ENCODE data around the gene FNBP1L.

The FNBP1L gene

GRCh38 chr1:93447481-93448291 lies at the start of gene FNBP1L:
TSS of gene FNBP1L (plus strand) at chr1:93448118. CDS start at chr1:93448282, 164 bp downstream.
- DNase-seq, result peak; percentile 66 to 67

DNA sequence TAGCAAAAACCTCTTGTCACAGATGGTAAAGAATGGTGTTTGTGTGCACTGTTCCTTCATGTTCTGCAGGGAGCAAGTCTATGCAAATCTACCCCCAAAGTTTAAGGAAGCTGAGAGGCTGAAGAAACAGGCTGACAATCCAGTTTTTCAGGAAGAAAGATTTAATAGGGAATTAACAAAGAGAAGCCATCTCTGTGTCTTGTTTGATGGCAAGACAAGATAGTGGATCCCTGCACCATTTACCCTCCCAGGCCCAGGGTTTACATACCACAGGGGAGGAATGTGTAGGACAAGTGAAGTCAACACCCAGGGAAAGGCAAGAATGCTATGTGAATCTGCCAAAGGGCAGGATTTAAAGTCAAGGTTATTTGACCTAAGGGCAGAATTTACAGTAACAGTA lies 48.1 kb upstream of the FNBP1L start:
- DNase-seq, result no peak

- no peak for DNase-seq
These were observed 39.7 kb upstream of the FNBP1L start for GRCh38 chr1:93408203-93408602.

DNA sequence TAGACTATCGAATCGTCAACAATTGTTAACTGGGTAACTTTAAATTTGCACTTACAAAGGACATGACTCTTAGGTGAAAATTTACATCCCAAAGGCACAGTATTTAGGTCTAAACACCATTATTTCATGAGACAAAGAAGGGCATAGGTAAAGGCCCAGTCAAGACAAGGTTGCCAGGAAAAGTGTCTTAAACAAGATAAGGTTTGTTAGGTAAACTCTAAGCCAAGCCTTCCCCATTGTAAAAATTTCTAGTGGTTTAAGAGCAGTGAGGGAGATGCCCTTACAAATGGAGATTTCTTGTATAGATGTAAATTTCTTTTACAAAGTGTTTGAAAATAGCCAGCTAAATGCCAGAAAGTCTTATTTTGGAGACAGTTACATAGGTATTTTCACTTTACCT lies 36.9 kb upstream of the FNBP1L start:
- DNase-seq, result no peak

- no peak for DNase-seq
These were observed 33.2 kb upstream of the FNBP1L start for GRCh38 chr1:93414749-93415148.

- no peak for DNase-seq
These were observed 32.6 kb upstream of the FNBP1L start for GRCh38 chr1:93415296-93415695.

- no peak for DNase-seq
These were observed 31.7 kb upstream of the FNBP1L start for GRCh38 chr1:93416183-93416582.

GRCh38 chr1:93419344-93419743 lies 28.6 kb upstream of the FNBP1L start:
- no peak for DNase-seq

DNA sequence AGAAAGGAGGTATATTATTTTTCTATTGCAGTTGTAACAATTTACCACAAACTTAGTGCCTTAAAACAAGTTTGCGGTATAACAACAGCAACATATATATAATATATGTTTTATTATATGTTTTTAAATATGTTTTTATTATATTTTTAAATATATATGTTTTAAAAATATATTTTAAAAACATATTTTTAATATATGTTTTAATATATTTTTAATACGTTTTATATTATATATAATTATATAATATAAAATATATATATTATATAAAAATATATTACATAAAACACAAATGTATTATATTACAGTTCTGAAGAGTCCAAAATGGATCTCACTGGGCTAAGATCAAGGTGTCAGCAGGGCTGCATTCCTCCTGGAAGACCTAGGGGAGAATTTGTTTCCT lies 27.5 kb upstream of the FNBP1L start:
- DNase-seq, result no peak

DNA sequence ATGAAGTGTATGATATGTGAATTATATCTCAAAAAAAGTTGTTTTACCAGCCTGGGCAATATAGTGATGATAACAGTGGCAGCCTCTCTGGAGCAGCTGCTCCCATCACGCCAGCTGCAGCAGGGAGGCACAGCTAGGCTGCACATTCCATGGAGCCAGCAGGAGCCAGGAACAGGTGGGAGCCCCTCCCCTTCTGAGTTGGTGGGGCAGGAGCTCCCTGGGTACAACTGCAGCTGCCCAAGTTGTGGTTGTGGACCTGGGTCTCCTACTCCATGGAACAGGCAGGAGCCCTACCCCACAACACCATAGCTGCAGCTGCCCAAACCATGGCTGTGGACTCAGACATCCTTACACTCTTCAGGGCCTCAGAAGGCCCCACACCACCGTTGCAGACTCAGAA lies 21.7 kb upstream of the FNBP1L start:
- no peak for DNase-seq

GRCh38 chr1:93427656-93428055 lies 20.3 kb upstream of the FNBP1L start:
- no peak for DNase-seq

- no peak for DNase-seq
These were observed 14.4 kb upstream of the FNBP1L start for GRCh38 chr1:93433407-93433961.

GRCh38 chr1:93434088-93434487 lies 13.8 kb upstream of the FNBP1L start:
- DNase-seq, result no peak

- no peak for DNase-seq
These were observed 12.9 kb upstream of the FNBP1L start for GRCh38 chr1:93434987-93435386.

DNA sequence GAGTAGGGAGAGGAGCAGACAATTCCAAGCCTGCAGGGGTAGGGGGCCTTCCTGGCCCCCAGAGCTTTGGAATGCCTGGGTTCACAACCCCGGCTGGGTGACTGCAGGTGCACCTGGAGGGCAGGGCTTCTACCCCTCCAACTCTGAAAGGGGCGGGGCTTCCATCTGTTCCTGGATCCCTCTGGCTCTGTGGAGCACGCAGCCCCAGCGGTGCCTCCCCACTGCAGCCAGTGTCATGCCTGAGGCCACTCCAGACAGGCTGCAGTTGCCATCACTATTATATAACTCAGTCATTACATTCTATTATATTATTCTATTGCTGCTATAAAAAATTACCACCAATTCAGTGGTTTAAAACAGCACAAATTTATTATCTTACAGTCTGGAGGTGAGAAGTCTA lies 12.5 kb upstream of the FNBP1L start:
- DNase-seq, result no peak

DNA sequence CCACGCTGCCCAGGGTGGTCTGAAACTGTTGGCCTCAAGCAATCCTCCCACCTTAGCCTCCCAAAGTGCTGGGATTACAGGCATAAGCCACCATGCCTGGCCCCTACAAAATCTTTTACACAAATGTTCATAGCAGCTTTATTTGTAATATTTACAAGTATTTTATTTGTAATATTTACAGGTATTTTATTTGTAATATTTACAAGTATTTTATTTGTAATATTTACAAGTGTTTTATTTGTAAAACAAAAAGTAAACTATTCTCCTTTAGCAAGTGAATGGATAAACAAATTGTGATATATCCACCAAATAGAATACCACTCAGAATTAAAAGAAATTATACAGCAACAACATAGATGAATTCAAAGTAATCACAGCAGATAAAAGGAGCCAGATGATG lies 11.4 kb upstream of the FNBP1L start:
- DNase-seq, result no peak

GRCh38 chr1:93437976-93438605 lies 9.8 kb upstream of the FNBP1L start:
- no peak for DNase-seq

DNA sequence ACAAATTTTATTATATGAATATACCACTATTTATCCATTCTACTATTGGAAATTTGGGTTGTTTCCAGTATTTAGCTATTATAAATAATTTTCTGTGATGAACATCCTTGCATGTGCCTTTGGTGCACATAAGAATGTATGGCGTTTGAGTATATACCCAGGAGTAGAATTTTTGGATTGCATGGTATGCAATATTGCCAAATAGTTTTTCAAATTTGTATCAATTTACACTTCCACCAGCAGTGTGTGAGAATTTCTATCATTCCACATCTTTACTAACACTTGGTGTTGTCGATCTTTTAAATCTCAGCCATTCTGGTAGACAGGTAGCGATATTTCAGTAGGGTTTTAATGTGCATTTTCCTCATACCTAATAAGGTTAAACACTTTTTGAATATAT lies 9.2 kb upstream of the FNBP1L start:
- DNase-seq, result no peak

- no peak for DNase-seq
These were observed 7.6 kb upstream of the FNBP1L start for GRCh38 chr1:93440272-93440671.

DNA sequence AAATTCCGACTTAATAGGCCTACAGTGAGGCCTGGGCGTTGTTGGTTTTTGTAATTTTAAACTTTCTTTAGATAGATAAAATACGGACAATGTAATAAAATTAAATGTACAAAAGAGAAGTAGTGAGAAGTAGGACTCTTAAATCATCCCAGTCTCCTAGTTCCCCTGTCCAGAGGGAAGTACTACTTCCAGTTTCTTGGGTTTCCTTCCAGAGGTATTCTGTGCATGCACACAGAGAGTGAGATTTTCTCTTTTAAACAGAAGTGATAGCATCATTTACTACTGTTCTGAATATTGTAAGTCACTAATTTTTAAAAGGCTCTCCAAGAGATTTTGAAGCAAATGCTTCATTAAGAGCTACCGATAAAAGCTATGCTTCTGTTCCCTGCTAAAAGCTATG lies 7.2 kb upstream of the FNBP1L start:
- DNase-seq, result no peak

DNA sequence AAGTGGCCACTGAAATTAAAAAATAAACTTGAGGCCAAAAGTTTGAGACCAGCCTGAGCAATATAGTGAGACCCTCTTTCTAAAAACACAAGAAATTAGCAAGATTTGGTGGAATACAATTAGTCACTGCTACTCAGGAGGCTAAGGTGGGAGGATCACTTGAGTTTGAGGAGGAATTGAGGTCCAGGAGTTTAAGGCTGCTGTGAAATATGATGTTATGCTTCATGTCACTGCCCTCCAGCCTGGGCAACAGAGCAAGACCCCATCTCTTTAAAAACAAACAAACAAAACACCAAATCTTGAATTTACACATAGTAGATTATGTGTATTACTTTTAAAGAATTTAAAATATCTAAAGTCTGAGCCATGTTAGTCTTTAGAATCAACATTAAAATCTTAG lies 6.3 kb upstream of the FNBP1L start:
- no peak for DNase-seq

DNA sequence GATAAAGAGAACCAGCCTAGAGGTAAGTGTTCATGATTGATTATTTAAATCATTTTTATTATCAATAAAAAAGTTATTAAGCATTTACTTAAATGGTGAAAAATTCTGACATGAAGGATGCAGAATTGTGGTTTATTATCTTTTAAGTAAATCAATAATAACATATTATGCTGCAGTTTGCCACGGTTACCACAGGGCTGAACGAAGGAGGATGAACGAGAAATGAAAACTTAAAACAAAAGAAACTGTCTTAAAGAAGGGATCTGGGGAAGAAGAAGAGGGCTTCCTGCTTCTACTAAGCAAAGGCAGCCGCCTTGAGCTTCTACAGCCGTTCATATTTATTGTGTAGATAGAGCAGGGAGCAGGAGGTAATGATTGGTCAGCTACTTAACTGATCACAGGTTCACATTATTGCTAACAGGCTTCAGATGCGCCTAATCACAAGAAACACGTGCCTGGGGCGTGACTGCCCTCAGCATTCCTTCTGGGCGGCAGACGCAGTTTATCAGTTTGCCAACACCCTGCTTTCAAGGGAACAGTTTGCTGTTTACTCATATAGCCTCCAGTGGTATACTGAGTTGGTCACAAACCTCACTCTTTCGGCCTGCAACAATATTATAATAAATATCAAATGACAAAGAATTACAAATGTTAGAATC lies 5.8 kb upstream of the FNBP1L start:
- DNase-seq, result no peak

DNA sequence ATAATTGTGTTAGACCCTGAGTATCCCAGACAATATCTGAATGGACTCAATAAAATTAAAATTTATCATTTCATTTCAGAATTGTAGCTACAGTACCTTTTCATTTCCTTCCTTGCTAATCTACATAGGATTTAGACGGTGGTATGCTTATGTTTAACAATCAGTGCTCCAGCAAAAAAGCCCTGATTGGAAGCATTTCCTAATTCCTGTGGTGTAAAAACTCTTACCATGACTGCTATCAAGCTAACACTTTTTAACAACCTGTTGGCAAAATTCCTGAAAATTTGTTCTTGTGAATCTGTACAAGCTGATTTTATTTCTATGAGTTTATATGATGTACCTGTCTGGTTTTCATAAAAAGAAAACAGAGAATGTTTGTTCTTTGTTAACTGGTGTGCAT lies 5.2 kb upstream of the FNBP1L start:
- no peak for DNase-seq

DNA sequence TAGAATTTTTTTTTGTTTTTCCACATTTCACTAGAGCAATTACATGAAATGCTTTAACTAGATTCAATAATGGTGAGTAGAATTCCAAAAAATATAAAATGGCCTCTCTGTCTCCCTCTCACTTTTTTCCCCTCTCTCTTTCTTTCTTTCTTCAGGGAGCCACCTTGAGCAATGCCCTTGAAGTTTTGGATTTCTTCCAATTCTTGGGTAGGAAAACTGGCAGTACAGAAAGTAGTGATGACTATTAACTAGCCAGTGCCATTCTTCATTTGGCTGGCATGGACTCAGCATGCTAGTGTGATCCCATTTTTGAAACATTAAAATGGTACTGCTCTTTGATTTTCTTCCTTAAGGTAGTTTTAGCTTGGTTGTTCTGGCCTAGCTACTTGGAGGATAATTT lies 4.5 kb upstream of the FNBP1L start:
- no peak for DNase-seq

Measured in stimulated activated CD4-positive, alpha-beta T cell treated with anti-CD3 and anti-CD28 coated beads, Interleukin-4, amount 100 ng/mL, for 4 hours (primary cell).